HepG2 (cell line): ENCODE data around the gene ABCF1. TPM values are rescaled to one million over a fixed set of nuclear protein-coding genes. Genes with fewer than 3 reads are reported as not detected.

Source experiments
- ATF5 ChIP-seq: sonication (generic); formaldehyde crosslinking; IDR thresholded peaks from 2 replicates; pipeline ENCODE4 v1.4.0; 2020; ENCODE audit warnings: mild to moderate bottlenecking, low read depth, missing genetic modification reagents
- BATF2 ChIP-seq: sonication (generic); formaldehyde crosslinking; IDR thresholded peaks from 2 replicates; pipeline ENCODE4 v1.8.0; 2022; ENCODE audit warnings: mild to moderate bottlenecking, missing genetic modification reagents, moderate library complexity
- ELF1 ChIP-seq: sonication (generic); formaldehyde crosslinking; IDR thresholded peaks from 2 replicates; pipeline ENCODE4 v1.4.0; 2020; ENCODE audit warnings: missing genetic modification reagents
- HCFC1 ChIP-seq: fragments of 150-350 bp; IDR thresholded peaks from 2 replicates; pipeline ENCODE4 v1.6.1; 2014; ENCODE audit warnings: low read depth, low read length
- HDAC2 ChIP-seq: sonication (generic); formaldehyde crosslinking; IDR thresholded peaks from 2 replicates; pipeline ENCODE4 v1.4.0; 2020; ENCODE audit warnings: missing genetic modification reagents
- JUND ChIP-seq: sonication (generic); formaldehyde crosslinking; IDR thresholded peaks from 2 replicates; pipeline ENCODE4 v1.8.0; 2022; ENCODE audit warnings: mild to moderate bottlenecking, missing genetic modification reagents
- MEF2D ChIP-seq: sonication (generic); formaldehyde crosslinking; IDR thresholded peaks from 2 replicates; pipeline ENCODE4 v1.5.1; 2020; ENCODE audit warnings: mild to moderate bottlenecking, missing genetic modification reagents
- NR2C2 ChIP-seq: sonication (generic); formaldehyde crosslinking; IDR thresholded peaks from 2 replicates; pipeline ENCODE4 v1.4.0; 2020; ENCODE audit warnings: missing genetic modification reagents, mild to moderate bottlenecking, moderate library complexity, borderline replicate concordance
- PCBP2 ChIP-seq: fragments of 200-400 bp; formaldehyde crosslinking; optimal IDR thresholded peaks from 2 replicates; pipeline ENCODE3; 2018; ENCODE audit warnings: low read length, low read depth; ENCODE audit not compliant: poor library complexity, severe bottlenecking
- PHF20 ChIP-seq: sonication (generic); formaldehyde crosslinking; IDR thresholded peaks from 2 replicates; pipeline ENCODE4 v1.5.0; 2020; ENCODE audit warnings: mild to moderate bottlenecking, missing genetic modification reagents
- POGK ChIP-seq: sonication (generic); formaldehyde crosslinking; conservative IDR thresholded peaks from 2 replicates; pipeline ENCODE4 v1.8.0; 2022; ENCODE audit warnings: mild to moderate bottlenecking, moderate library complexity, missing genetic modification reagents
- RBM22 ChIP-seq: fragments of 200-400 bp; formaldehyde crosslinking; optimal IDR thresholded peaks from 2 replicates; pipeline ENCODE3; 2017; ENCODE audit warnings: mild to moderate bottlenecking, low read length, moderate library complexity
- RFX5 ChIP-seq: IDR thresholded peaks from 2 replicates; pipeline ENCODE4 v1.6.1; 2011; ENCODE audit warnings: low read depth, low read length, improper control_type of control experiment
- SAFB2 ChIP-seq: sonication (generic); formaldehyde crosslinking; IDR thresholded peaks from 2 replicates; pipeline ENCODE4 v1.5.1; 2020; ENCODE audit warnings: missing genetic modification reagents, low read depth, mild to moderate bottlenecking, borderline replicate concordance
- TARDBP ChIP-seq: sonication (generic); formaldehyde crosslinking; IDR thresholded peaks from 2 replicates; pipeline ENCODE4 v1.8.0; 2022; ENCODE audit warnings: mild to moderate bottlenecking, missing genetic modification reagents
- TBP ChIP-seq: sonication (generic); formaldehyde crosslinking; IDR thresholded peaks from 2 replicates; pipeline ENCODE4 v1.5.0; 2020; ENCODE audit warnings: missing genetic modification reagents
- TOE1 ChIP-seq: sonication (generic); formaldehyde crosslinking; IDR thresholded peaks from 2 replicates; pipeline ENCODE4 v1.4.0; 2020; ENCODE audit warnings: mild to moderate bottlenecking, missing genetic modification reagents
- TOPORS ChIP-seq: sonication (generic); formaldehyde crosslinking; IDR thresholded peaks from 2 replicates; pipeline ENCODE4 v1.8.0; 2023; ENCODE audit warnings: mild to moderate bottlenecking, missing genetic modification reagents
- U2AF2 ChIP-seq: fragments of 200-400 bp; formaldehyde crosslinking; IDR thresholded peaks from 2 replicates; pipeline ENCODE4 v1.6.1; 2017; ENCODE audit warnings: low read depth, mild to moderate bottlenecking, low read length
- ZBTB14 ChIP-seq: sonication (generic); formaldehyde crosslinking; IDR thresholded peaks from 2 replicates; pipeline ENCODE4 v1.4.0; 2020; ENCODE audit warnings: missing genetic modification reagents
- ZBTB26 ChIP-seq: IDR thresholded peaks from 2 replicates; pipeline ENCODE4 v1.6.1; 2016; ENCODE audit warnings: missing compliant biosample characterization, missing genetic modification reagents, borderline replicate concordance
- ZMYM2 ChIP-seq: sonication (generic); formaldehyde crosslinking; IDR thresholded peaks from 2 replicates; pipeline ENCODE4 v1.8.0; 2022; ENCODE audit warnings: mild to moderate bottlenecking, missing genetic modification reagents
- ZNF292 ChIP-seq: sonication (generic); formaldehyde crosslinking; IDR thresholded peaks from 2 replicates; pipeline ENCODE4 v1.8.1; 2022; ENCODE audit warnings: mild to moderate bottlenecking, low read depth, missing genetic modification reagents, borderline replicate concordance
- ZNF326 ChIP-seq: sonication (generic); formaldehyde crosslinking; IDR thresholded peaks from 2 replicates; pipeline ENCODE4 v1.4.0; 2020; ENCODE audit warnings: missing genetic modification reagents, borderline replicate concordance
- ZNF709 ChIP-seq: sonication (generic); formaldehyde crosslinking; IDR thresholded peaks from 2 replicates; pipeline ENCODE4 v1.5.0; 2020; ENCODE audit warnings: mild to moderate bottlenecking, missing genetic modification reagents
- polyA plus RNA-seq, 8 experiments: library from polyadenylated mRNA; depleted of rRNA in 3 of 8; stranded (reverse) in 7 of 8; unstranded in 1 of 8; fragments of >200 nt; fragmentation: Illumina TruSeq in 4 of 8; extraction: Trizol in 4 of 8; gene quantifications; 2 replicates each; pipeline versions ENCODE4 v1.2.1 to v1.2.3, GENCODE V29; 2011 to 2016; ENCODE audit warnings: low read depth in 4 of 8, missing spikeins in 1 of 8, mixed read lengths in 1 of 8; ENCODE audit not compliant: insufficient read depth in 1 of 8
- total RNA-seq, 5 experiments: library from RNA; depleted of rRNA; stranded (reverse); fragments of >200 nt; fragmentation: Illumina TruSeq; extraction: Trizol; gene quantifications; 2 replicates each; pipeline ENCODE4 v1.2.3, GENCODE V29; 2016; ENCODE audit warnings: low read depth in 1 of 5

Gene ABCF1
- total and polyA plus RNA-seq, 2 of the 13 experiments (the other 11 are each of a cell fraction or from before 2014, with no cell fraction given), result 25.4 to 98.9 TPM

GRCh38 chr6:30615958-30616810 is 44.9 kb downstream of the ABCF1 start (continued):
- TF ChIP-seq TOPORS (CRISPR knock-in tag) (no peak), SAFB2 (CRISPR knock-in tag) (no peak), BATF2 (CRISPR knock-in tag) (no peak; the same call in 1 of the 2 replicates), TOE1 (CRISPR knock-in tag) (no peak; the same call in 1 of the 2 replicates), MEF2D (CRISPR knock-in tag) (no peak), HCFC1 (no peak), ZBTB14 (CRISPR knock-in tag) (no peak), ZBTB26 (CRISPR knock-in tag) (no peak), NR2C2 (no peak), PCBP2 (no peak), ATF5 (no peak), ELF1 (CRISPR knock-in tag) (no peak), U2AF2 (no peak), TARDBP (CRISPR knock-in tag) (no peak; the same call in 1 of the 2 replicates), TBP (CRISPR knock-in tag) (no peak), HDAC2 (CRISPR knock-in tag) (no peak), ZMYM2 (CRISPR knock-in tag) (no peak), PHF20 (no peak; the same call in 1 of the 2 replicates), ZNF326 (CRISPR knock-in tag) (no peak), POGK (no peak), JUND (CRISPR knock-in tag) (no peak), ZNF709 (CRISPR knock-in tag) (no peak), RBM22 (peak; percentile 98), RFX5 (no peak), ZNF292 (CRISPR knock-in tag) (no peak)
